Right forelimb (tissue), 1 donor: Measurements from ENCODE around the gene PSKH1.
"Not testable (repeated sequence)": the region's sequence is repeated elsewhere in the genome, so short reads cannot be mapped to it uniquely, and the experiment has no call there.

ENCODE experiments used
- DNase-seq: peaks from one replicate; pipeline ENCODE4 v3.0.0-alpha.2; 2018

The PSKH1 gene

DNA sequence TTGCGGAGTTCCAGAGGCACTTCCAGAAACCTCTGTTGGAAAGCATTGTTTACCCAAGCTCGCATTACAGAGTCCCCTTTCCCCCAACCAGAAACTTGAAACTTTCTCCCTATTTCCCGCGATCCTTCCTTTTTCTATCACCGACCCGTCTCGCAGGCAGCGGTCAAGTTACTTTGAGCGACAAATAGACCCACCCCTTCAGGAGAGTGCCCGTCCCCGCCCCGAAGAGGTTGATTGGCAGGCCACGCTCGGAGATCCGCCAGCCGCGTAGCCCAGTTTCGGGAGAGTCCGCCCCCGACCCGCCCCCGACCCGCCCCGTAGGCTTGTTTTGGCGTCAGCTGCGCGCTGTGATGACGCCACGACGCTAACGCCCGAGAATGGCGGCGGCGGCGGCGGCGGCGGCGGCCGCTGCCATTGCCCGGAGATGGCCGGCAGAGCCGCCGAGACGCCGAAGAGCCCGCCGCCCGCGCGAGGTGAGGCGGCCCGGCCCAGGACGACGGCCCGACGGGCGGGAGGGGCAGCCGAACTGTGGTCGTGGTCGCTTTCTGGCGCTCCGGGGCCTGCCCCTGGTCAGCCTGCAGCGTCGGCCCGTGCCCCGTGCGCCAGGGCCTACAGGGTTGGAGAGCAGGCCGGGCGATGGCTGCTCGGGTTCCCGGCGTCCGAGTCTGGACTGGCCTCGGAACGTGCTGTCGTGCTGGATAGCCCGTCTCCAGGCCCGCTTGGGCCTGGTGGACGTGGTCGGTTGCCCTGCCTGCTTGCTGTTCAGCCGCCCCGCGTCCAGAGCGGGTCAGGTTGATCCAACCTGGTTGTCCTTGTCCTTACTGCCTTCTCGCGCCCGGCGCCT is at the start of gene PSKH1:
PSKH1 (plus strand) TSS at position 356 of the 844 bp plus-strand sequence. CDS start 15,496 bp downstream, outside the sequence.
- peak; percentile 99 for DNase-seq

DNA sequence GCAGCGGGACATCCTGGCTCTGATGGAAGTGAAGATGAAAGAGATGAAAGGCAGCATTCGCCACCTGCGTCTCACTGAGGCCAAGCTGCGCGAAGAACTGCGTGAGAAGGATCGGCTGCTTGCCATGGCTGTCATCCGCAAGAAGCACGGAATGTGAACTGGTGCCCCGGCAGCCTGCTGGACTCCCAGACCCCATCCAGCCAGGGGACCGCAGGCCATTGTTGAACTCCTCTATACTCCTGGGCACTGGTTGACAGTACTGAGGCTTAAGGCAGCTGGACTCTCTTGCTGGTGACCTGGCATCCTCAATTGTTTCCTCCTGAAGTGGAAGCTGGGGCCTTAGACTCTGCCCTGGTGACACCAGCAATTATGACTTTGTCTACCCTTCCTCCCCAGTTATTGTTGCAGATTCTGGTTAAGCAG is 49.7 kb upstream of the PSKH1 start:
- DNase-seq = no peak

DNA sequence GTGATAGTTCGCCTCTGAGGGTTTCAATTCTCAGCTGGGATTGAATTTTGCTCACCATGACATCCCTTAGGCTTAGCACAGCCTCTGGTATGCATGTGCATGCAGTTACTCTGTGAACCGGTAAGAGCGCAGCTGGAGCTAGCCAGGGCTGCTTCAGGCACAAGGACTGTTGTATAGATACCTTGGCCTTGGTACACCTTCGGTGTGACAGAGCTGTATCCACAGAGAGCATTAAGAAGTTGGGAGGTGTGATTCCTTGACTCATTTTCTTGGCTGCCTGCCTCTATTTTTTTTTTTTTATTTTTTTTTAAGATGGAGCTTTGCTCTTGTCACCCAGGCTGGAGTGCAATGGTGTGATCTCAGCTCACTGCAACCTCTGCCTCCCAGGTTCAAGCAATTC is 48.6 kb upstream of the PSKH1 start:
- DNase-seq = no peak

DNA sequence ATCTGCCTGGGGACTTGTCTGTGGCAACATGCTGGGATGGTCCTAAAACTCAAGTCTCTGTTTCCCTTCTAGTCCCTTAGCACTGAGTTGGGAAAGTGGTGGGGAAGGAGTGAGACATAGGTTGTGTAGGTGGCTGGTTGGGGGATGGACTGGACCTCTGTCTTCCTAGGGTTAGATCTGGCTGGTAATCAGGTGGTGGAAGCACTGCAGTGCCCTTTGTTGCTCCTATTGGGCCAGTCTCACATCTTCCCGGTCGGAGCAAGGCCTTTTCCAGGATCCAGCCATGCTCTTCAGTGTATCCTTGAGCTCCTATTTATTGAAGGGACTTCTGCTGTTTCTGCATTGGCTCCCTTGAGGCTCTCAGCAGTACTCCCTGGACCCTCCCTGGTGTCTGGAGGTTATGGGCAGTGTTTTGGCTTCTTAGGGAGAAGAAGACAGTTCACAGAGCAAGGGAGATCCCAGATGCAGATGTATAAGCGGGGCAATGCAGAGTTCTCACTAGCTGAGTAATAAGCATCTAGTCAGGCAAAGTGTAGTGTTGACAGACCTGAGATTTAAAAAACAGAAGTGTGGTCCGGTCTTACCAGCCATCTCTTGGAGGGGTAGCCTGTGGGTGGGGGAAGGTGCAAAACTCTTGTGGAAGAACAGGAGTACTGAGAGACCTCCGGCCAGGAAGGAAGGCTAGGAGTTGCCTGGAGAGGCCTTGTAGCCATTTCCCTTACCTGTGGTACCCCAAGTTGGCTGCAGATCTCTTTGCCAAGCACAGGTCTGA is 47.6 kb upstream of the PSKH1 start:
- DNase-seq = no peak

DNA sequence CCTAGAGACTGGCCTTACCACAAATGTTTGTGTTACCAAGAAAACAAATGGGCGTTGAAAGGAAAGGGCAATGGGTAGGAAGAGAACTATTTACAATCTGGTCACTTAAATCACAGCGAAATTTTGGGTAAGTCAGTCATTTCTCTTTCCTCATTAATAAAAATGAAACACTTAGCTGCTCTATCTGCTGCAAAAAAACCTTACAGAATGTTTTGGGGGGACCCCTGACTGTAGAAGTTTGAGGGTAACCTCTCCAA is 47.1 kb upstream of the PSKH1 start:
- no peak for DNase-seq

DNA sequence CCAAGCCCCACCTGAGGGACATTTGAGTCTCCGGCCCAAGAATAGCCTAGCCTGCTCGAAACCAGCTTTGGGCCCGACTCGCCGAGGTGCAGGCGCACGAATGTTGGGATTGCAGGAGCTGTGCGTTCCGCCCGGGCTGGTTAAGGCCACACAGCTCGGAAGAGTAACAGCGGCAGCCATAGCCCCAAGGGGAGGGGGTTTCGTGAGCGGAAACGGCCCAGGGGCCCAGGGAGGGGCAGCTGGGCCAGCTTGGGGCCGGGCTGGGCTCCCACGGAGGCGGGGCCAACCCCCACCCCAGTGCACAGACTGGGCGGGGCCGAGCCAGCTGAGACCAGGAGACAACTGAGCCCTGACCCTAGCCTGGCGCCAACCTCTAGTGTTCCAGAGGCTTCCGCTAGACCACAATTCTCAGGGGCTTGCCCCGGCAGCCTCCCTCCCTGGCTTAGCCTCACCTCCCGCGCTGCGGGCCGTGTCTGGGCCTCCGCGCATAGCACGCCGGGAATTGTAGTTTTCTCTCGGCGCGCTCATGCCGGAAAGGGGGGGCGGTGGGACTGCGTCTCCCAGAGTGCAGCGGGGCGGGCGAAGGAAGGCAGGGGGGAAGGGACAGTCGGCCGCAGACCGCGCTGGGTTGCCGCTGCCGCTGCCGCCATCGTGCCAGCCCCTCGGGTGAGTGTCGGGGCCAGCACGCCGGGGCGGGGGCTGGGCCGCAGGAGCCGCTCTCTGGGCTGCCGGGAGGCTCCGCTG is 46.6 kb upstream of the PSKH1 start, which contains the start of gene NUTF2:
NUTF2 (plus strand) TSS at position 614 of the 744 bp plus-strand sequence. CDS start 18,198 bp downstream, outside the sequence.
- DNase-seq = peak; percentile 99

DNA sequence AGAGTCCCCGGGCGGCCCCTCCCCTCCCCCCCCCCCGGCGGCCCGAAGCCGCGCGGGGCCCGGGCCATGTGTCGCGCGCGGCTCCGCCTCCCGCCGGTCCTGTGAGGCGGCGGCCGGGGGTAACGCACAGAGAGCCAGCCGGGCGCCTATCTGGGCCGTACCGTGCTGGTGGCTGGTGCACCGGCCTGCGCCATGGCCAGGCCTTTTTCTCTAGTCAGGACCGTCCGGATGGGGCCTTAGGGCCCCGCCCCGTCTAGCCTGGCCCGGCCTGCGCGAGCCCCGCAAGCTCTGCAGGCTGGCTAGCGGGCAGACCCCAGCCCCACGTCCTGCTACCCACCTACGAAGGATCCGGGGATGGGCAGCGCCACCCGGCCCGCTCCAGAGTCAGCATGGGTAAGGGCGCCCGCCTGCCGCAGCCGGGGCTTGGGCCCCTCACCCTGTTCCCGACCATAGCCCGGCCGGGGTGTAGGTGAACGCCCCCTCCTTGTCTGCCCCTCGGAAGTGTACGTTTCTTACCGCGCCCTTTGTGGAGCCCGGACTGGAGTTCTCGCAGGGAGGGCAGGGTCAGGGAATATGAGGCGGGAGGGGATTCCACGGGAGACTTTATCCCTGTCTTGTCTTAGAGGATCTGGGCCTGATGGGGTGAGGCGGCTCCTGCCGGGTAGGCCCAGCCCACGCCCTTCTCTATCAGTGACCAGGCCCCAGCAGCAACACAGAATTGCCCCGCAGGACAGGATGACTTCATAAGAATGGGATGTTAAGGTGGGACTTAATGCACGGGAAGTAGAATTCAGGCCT is 45.8 kb upstream of the PSKH1 start, which contains the start of gene CENPT:
CENPT (minus strand) TSS at position 630 of the 798 bp plus-strand sequence. CDS start 13,834 bp downstream, outside the sequence.
- DNase-seq = no peak

DNA sequence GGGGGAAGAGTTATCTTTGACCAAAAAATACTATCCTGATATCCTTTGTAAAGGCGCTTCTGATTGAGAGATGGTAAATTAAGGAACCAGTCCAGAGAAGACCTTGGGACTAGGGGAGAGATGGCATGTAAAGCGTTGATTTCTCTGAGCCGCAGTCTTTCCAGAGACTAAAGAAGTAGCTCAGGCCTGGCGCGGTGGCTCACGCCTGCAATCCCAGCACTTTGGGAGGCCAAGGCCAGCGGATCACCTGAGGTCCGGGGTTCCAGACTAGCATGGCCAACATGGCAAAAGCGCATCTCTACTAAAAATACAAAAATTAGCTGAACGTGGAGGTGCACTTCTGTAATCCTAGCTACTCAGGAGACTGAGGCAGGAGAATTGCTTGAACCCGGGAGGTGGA is 44.9 kb upstream of the PSKH1 start:
- DNase-seq = no peak

DNA sequence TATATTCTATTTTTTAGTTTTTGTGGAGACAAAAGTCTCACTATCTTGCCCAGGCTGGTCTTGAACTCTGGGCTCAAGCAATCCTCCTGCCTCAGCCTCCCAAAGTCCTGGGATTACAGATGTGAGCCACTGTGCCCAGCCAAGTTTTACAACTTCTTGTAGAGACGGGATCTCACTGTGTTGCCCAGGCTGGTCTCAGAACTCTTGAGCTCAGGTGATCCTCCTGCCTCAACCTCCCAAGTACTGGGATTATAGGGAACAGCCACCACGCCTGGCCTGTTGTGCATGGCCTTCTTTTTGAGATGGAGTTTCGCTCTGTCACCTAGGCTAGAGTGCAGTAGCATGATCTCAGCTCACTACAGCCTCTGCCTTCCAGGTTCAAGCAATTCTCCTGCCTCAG is 39.4 kb upstream of the PSKH1 start:
- no peak for DNase-seq

DNA sequence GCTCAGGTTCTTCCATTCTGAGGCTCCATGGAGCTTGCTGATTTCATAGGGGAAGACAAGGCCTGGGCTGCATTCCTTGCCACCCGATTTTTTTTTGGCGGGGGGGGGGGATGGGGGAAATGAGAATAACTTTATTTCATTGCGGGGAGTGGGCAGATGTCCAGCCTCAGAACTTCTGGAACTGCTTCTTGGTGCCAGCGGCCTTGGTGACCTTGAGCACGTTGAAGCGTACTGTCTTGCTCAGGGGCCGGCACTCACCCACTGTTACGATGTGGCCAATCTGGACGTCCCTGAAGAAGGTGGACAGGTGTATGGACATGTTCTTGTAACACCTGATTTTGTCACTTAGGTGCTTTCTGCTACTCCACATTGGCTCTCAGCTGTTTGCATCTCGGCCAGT is 37.3 kb upstream of the PSKH1 start:
- DNase-seq = no peak

DNA sequence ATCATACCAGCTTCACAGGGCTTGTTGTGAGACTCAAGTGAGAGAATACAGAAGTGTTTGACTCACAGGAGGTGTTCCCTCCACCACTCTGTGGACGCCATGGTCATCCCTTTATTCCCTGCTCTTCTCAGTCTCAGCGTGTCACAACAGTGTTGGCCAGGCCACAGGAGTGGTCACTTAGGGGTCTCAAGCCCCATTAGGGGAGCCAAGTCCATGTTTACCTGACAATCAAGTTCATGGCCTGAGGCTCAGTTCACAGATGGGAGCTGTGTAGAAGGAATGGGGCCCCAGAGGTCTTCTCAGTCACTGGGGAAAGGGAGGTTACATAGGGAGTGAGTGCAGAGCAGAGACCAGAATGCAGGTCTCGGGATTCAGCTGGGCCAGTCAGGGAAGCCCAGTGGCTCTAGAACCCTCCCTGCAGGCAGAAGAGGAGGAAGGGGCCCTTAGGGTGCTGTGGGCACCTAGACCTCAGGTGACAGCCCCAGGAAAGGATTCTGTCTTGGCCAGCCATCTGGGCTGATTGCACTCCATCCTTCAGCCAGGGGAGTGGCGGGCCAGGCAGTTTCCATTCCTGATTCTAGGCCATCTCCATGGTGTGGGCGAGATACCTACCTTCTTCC is 36.0 kb upstream of the PSKH1 start:
- DNase-seq = no peak

DNA sequence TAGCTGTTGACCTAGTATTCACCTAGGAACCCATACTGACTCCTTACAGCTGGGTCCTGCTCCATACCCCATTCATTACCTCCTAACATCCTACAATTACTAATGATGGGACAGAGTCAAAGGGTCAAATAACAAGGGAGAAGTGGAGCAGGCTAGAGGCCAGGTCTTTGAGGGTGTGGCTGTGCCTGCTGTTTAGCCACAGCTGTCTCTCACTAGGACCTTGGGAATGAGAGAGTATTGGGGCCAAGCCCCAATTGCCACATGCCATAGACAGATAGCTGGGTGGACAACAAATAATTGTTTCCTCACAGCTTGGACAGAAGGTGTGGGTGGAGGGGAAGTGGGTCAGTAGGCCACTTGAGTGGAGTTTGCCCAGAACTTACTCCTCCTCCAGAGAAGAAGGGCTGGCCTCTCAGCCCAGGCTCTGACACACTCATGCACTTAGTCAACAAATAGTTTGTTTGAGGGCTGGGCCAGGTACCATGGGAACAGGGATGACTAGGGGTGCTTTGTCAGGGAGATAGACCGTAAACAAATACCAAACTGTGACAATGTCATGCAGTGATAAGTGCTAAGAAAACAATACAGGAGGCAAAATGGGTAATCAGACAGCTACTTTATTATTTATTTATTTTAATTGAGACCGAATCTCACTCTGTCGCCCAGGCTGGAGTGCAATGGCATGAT is 35.4 kb upstream of the PSKH1 start:
- DNase-seq = no peak

DNA sequence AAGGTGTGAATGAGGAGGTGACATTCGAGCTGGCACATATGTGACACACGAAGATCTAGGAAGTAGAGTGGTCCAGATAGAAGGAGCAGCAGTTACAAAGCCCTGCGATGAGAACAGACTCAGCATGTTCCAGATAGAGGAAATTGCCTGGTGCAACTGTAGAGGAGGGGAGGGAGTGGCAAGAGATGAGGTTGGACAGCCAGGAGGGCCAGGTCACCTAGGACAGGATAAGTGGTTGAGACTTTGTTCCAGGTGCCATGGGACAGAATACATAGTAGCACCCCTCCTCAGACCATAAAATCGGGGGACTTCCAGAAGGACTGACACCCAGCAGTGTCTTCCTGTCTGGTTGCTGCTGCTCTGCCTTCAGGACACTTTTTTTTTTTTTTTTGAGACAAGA is 34.6 kb upstream of the PSKH1 start:
- no peak for DNase-seq

DNA sequence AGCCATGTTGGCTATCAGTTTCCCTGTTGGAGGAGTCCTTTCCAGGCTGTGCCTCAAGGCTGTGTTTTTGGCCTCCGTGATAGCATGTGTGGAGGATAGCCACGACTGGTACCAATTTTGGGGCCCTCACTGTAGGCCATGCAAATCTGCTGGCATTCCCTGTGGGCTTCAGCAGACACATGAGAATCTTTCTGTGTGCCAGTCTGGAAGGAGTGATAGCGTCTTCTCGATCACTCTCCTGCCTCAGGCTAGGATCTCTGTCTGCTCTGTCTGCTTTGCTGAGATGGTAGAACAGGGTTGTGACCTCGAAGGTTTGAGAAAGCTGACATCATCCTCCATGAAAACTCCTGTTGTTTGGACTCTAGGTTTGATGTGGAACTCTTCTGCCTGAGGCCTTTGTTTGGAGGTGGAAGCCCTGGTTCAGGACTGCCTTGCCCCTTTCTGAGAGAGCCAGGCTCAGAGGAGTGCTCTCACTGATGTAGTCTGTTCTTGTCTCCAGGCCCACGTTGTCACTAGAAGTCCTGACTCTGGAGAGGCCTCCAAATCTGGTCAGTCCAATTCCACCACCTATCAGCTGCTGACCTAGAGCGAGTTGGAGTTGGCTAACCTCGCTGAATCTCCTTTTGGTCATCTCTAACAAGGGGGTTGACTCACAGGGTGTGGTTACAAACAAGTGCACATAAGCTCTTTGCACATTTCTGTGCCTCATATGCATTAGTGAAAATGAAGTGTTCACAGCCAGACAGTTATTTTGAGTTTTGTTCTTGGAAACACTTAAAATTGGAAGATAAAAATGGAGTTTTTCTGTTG is 32.3 kb upstream of the PSKH1 start:
- no peak for DNase-seq

DNA sequence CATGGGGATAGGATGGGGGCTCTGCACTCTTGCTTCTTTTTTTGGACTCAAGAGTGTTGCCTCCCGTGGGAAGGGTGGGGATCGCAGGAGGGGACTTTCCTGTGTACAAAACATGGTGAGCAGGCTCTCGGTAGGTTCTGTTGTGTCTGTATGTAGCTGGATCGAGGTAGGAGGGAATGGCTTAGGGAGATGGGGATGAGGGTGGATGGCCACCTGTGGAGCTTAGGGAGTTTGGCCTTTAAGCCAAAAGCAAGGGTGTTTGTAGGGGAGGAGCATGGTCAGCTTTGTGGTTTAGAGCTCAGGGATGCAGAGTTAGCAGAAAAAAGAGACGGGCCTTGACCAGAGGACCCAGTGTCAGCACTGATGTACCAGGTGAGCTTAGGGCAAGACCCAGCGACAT is 31.2 kb upstream of the PSKH1 start:
- no peak for DNase-seq

DNA sequence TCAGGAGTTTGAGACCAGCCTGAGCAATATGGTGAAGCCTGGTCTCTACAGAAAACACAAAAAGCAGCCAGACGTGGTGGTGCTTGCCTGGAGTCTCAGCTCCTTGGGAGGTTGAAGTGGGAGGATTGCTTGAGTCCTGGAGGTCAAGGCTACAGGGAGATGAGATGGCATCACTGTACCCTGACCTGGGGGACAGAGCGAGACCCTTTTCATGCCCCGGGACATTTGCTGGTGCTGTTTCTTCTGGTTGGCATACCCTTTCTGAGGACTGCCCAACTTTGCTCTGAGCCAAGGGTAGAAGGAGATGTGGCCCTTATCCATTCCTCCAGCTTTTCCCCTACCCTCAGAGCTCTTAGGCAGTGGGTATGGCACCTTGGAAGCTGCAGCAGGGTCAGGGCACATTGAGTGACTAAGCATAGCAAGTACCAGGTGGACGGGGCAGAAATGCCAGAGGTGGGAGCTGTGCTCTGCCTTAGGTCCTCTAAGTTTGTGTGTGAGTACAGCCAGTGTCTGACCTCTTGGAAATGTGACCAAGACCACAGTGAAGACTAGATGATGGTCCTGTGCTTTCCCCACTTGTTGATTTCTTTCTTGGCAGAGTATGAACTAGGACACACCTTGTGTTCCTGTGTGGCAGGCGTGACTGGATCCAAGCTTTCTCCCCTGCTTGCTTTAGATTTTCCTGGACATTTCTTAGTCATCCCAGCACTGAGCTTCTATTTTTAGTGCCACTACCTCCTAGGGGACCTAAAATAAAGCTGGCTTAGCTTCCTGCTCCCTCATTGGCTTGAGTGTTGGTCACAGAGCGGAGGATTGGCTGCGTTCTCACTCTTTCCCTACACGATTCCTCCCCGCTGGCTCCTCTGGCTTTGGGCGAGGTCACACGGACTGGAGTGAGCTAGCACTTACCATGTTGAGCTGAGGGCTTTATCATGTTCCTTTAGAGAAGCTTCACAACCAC is 30.2 kb upstream of the PSKH1 start:
- no peak for DNase-seq

DNA sequence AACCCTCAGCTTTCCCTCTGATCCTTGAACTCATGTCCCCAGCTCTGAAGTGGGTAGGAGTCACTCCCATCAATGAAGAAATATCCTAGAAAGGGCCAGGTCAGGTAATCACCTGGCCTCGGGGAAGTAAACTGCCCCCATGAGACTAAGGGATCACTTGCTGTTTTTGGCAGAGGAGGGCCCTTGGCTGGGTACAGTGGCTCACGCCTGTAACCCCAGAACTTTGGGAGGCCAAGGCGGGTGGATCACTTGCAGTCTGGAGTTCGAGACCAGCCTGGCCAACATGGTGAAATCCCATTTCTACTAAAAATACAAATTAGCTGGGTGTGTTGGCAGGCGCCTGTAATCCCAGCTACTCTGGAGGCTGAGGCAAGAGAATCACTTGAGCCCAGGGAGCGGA is 29.0 kb upstream of the PSKH1 start:
- not testable (repeated sequence) for DNase-seq

DNA sequence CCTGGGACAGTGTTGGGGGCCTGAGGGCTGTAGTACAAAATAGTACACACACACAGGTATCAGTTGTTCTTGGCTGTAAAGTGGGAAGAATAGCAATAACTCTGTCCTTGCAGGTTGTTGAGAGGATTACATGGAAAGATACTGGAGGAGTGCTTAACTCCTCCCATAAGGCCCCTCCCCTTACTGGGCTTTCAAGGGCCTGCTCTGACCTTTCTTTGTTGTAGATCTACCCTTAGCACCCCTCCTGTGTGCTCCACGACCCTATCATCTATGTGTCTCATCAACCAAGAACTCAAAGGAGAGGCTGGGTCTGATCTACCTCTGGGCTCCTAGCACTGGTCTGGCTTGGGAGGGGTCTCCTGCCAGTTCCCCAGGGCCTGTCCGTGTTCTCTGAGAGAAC is 28.5 kb upstream of the PSKH1 start:
- DNase-seq = no peak

DNA sequence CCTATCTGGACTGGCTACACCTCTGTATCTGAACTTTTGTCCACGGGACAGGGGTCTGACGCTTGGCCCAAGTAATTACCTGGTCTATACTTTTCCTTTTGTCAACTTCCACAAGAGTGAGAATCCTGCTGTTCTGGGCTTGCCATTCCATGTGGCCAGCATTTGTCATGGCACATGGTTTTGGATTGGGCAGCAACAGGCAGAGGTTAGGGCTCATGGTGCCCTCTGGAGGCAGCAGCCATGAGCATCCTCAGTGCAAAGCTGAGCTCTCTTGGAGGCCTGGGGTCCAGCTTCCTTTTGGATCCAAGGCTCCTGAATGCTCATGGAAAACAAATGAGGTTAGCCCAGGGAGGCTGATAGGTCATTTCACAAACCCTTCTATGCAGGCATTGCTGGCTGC is 27.7 kb upstream of the PSKH1 start:
- no peak for DNase-seq
